Choroid plexus epithelial cell (primary cell): ENCODE results near the gene ALS2.
"Not testable (repeated sequence)": the region's sequence is repeated elsewhere in the genome, so short reads cannot be mapped to it uniquely, and the experiment has no call there.

Experiments used
- DNase-seq: peaks from one replicate; pipeline ENCODE4 v3.0.0-alpha.2; 2010; ENCODE audit warnings: low read depth
- H3K4me3 ChIP-seq: 2 replicates; pipeline ENCODE4 v1.5.1; 2011; ENCODE audit warnings: low read depth, mild to moderate bottlenecking, control low read depth, low read length, moderate library complexity
- CTCF ChIP-seq: conservative IDR thresholded peaks from 2 replicates; pipeline ENCODE4 v1.5.1; 2011; ENCODE audit warnings: low read depth, mild to moderate bottlenecking, control low read depth, inconsistent platforms, low read length, moderate library complexity

The ALS2 gene

GRCh38 chr2:201680743-201681142, 100.0 kb downstream of the ALS2 start:
- peak; percentile 26 for DNase-seq
- no peak overlapping the region for H3K4me3 ChIP-seq
- TF ChIP-seq CTCF, result peak; percentile 66

- H3K4me3 ChIP-seq, result no peak overlapping the region
- DNase-seq, result peak; percentile 15
- no peak for TF ChIP-seq CTCF
Measured at GRCh38 chr2:201678401-201678800, 102.3 kb downstream of the ALS2 start.

- H3K4me3 ChIP-seq, result no peak overlapping the region
- TF ChIP-seq CTCF, result no peak
- no peak for DNase-seq
Measured at GRCh38 chr2:201675454-201675853, 105.3 kb downstream of the ALS2 start.

GRCh38 chr2:201674794-201675193, 105.9 kb downstream of the ALS2 start:
- H3K4me3 ChIP-seq, result no peak overlapping the region
- TF ChIP-seq CTCF, result no peak
- no peak for DNase-seq

GRCh38 chr2:201674298-201674697, 106.4 kb downstream of the ALS2 start:
- no peak for TF ChIP-seq CTCF
- H3K4me3 ChIP-seq, result no peak overlapping the region
- DNase-seq, result no peak

- TF ChIP-seq CTCF, result no peak
- no peak overlapping the region for H3K4me3 ChIP-seq
- no peak for DNase-seq
Measured at GRCh38 chr2:201673546-201673945, 107.2 kb downstream of the ALS2 start.

GRCh38 chr2:201671205-201671604, 109.5 kb downstream of the ALS2 start:
- not testable (repeated sequence) for H3K4me3 ChIP-seq, DNase-seq

- TF ChIP-seq CTCF, result no peak
- no peak overlapping the region for H3K4me3 ChIP-seq
- DNase-seq, result no peak
Measured at GRCh38 chr2:201669865-201670264, 110.9 kb downstream of the ALS2 start.
